ENCODE measurements around the gene S100PBP.
"Not testable (repeated sequence)": the region's sequence is repeated elsewhere in the genome, so short reads cannot be mapped to it uniquely, and the experiment has no call there.

Gene S100PBP

GRCh38 chr1:32779242-32779641 lies 38.2 kb upstream of the S100PBP start:
- peaks cover 12% of the 10 kb centered on the region for H3K36me3 Mint-ChIP-seq
- H3K4me1 Mint-ChIP-seq, result peaks cover 5% of the 10 kb centered on the region
- H3K4me3 Mint-ChIP-seq, result no peak overlapping the region
- H3K27ac Mint-ChIP-seq, result peak overlapping the region; percentile 30
- no peaks in the 10 kb centered on the region for H3K27me3 Mint-ChIP-seq
- no peaks in the 10 kb centered on the region for H3K9me3 Mint-ChIP-seq

DNA sequence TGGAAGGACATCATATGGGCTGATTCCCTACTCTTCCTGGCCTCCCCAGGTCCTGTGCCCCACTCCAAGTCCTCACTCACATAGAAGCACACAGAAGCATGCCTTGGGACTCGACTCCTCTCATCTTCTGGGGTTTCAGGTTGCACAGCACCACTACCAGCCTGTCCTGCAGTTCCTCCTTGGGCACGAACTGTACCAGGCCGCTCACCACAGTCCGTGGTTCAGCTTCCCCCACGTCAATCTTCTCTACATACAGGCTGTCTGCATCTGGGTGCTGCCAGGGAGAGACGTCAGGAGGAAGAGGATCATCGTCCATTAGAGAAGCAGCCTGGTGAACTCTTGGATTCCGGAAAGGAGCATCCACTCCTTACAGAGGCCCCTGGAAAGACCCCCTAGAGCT lies 37.4 kb upstream of the S100PBP start:
- no peak overlapping the region for H3K4me3 Mint-ChIP-seq
- H3K9me3 Mint-ChIP-seq, result no peaks in the 10 kb centered on the region
- H3K27ac Mint-ChIP-seq, result peak overlapping the region; percentile 62
- peaks cover 15% of the 10 kb centered on the region for H3K36me3 Mint-ChIP-seq
- H3K27me3 Mint-ChIP-seq, result no peaks in the 10 kb centered on the region
- peaks cover 3% of the 10 kb centered on the region for H3K4me1 Mint-ChIP-seq

DNA sequence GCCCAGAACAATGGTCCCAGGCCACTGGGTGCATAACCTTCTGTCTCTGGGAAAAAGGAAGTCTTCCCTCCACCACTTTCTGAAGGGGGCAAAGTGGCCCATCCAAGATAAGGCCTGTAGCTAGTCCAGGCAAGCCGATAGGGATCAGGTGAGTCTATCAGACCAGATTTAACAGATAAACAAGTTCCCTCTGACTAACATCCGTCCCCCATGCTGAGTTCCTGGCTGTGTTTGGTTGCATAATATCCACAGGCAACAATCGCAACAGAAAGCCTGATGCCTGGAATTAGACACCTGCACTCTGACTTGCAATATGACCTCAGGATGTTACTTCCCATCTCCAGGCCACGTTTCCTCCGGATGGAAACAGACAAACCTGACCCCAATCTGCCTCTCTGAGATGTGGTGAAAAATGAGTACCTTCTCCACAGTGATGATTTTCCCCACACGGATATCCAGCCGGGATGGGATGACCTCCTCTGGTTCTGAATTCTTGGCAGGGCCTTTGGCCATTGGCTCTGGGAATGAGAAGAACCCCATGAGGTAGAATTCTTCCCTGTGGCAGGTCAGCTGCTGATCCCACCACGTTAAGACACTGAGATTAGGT lies 36.7 kb upstream of the S100PBP start:
- Mint-ChIP-seq H3K36me3 (peaks cover 15% of the 10 kb centered on the region), H3K9me3 (no peaks in the 10 kb centered on the region), H3K27me3 (no peaks in the 10 kb centered on the region)

GRCh38 chr1:32782086-32782485 lies 35.4 kb upstream of the S100PBP start:
- Mint-ChIP-seq H3K4me1 (no peaks in the 10 kb centered on the region), H3K27me3 (no peaks in the 10 kb centered on the region), H3K4me3 (no peak overlapping the region), H3K9me3 (no peaks in the 10 kb centered on the region), H3K36me3 (peaks cover 17% of the 10 kb centered on the region), H3K27ac (no peak overlapping the region)

More for the DNA sequence above, 36.7 kb upstream of the S100PBP start:
- no peaks in the 10 kb centered on the region for H3K4me1 Mint-ChIP-seq
- no peak overlapping the region for H3K4me3 Mint-ChIP-seq
- peak overlapping the region; percentile 62 for H3K27ac Mint-ChIP-seq

- Mint-ChIP-seq H3K27ac (no peak overlapping the region), H3K27me3 (no peaks in the 10 kb centered on the region), H3K9me3 (no peaks in the 10 kb centered on the region), H3K36me3 (peaks cover 16% of the 10 kb centered on the region), H3K4me1 (no peaks in the 10 kb centered on the region), H3K4me3 (no peak overlapping the region)
Observed at GRCh38 chr1:32783851-32784250, 33.6 kb upstream of the S100PBP start.

GRCh38 chr1:32784817-32785216 lies 32.6 kb upstream of the S100PBP start:
- H3K27ac Mint-ChIP-seq, result peak overlapping the region; percentile 30
- no peak overlapping the region for H3K4me3 Mint-ChIP-seq
- H3K9me3 Mint-ChIP-seq, result no peaks in the 10 kb centered on the region
- no peaks in the 10 kb centered on the region for H3K4me1 Mint-ChIP-seq
- H3K36me3 Mint-ChIP-seq, result peaks cover 16% of the 10 kb centered on the region
- no peaks in the 10 kb centered on the region for H3K27me3 Mint-ChIP-seq

DNA sequence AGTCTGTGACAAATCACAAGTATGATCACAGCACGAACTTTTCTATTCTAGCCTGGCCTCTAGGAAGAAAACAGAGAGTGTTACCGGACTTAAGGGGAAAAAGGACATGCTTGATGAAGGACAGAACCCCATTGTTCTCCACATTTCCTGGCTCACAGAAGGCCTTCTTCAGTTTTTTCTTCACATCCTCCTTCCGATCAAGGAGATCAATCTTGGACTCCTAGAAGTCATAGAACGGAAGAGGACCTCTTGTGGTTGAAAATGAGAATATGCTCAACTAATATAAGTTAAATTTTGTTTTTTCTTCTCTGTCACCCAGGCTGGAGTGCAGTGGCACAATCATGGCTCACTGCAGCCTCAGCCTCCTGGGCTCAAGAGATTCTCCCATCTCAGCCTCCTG lies 30.6 kb upstream of the S100PBP start:
- Mint-ChIP-seq H3K36me3 (peaks cover 13% of the 10 kb centered on the region), H3K27me3 (no peaks in the 10 kb centered on the region), H3K27ac (no peak overlapping the region), H3K4me3 (no peak overlapping the region), H3K9me3 (no peaks in the 10 kb centered on the region), H3K4me1 (no peaks in the 10 kb centered on the region)

DNA sequence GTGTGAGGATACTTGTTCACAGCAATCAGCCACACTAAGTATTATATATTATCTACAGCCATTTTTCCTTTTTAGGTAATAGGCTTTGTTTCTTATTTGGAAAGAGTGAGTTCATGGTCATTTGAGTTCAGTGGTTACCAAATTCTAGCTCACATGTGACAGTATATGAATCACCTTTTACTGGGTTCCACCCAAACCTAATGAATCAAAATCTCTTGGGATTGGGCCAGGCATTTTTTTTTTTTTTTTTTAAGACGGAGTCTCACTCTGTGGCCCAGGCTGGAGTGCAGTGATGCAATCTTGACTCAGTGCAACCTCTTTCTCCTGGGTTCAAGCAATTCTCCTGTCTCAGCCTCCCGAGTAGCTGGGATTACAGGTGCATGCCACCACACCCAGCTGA lies 28.1 kb upstream of the S100PBP start:
- Mint-ChIP-seq H3K4me1 (peaks cover 17% of the 10 kb centered on the region), H3K36me3 (peaks cover 21% of the 10 kb centered on the region)
- not testable (repeated sequence) for H3K27ac Mint-ChIP-seq, H3K27me3 Mint-ChIP-seq, H3K9me3 Mint-ChIP-seq, H3K4me3 Mint-ChIP-seq

DNA sequence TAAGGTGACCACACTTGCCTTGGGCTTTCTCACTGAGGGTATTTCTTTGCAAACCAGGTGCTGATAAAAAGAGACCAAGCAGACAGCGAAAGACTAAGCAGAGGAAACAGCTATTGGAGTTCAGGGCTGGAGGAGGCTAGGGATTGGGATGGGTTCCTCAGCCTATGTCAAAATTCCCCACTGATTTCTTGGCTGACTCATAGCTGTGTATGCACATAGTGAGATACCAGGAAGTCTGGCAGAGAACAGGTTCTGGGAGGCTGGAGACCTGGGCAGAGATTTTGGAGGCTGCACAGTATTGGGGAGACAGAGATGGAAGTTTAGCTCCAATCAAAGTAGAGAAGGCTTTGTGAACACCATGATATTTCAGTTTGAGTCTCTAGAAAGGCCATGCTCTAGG lies 25.6 kb upstream of the S100PBP start:
- Mint-ChIP-seq H3K9me3 (no peaks in the 10 kb centered on the region), H3K27ac (peak overlapping the region; percentile 38), H3K4me3 (no peak overlapping the region), H3K4me1 (peaks cover 17% of the 10 kb centered on the region), H3K27me3 (no peaks in the 10 kb centered on the region), H3K36me3 (peaks cover 17% of the 10 kb centered on the region)

DNA sequence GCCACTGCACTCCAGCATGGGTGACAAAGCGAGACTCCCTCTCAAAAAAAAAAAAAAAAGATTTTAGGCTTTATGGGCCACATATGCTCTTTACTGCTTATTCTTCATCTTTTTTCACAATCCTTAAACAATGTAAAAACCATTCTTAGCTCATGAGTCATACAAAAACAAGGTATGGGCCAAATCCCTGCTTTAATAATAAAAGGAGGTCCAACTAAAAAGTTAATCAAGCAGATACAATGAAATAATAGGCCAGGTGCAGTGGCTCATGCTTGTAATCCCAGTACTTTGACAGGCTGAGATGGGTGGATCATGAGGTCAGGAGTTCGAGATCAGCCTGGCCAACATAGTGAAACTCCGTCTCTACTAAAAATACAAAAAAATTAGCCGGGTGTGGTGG lies 21.7 kb upstream of the S100PBP start:
- not testable (repeated sequence) for H3K9me3 Mint-ChIP-seq, H3K27me3 Mint-ChIP-seq, H3K4me3 Mint-ChIP-seq, H3K27ac Mint-ChIP-seq
- Mint-ChIP-seq H3K4me1 (peaks cover 52% of the 10 kb centered on the region), H3K36me3 (peaks cover 31% of the 10 kb centered on the region)

DNA sequence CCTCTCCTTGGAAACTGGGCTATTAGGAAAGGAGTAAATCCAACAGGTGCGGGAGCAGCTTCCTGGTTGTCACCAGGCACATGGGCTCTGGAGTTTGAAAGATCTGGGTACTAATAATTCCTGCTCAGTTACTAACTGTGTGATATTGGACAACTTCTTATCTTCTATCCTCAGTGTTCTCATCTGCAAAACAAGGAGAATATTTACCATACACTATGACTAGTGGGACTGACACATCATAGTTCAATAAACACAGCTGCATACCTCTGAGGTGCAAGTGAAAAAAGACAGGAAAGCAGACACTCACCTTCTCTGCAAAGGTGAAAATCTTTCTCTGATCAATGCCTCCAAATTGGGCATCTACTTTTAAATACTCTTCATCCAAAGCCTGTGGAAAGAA lies 20.0 kb upstream of the S100PBP start:
- no peaks in the 10 kb centered on the region for H3K27me3 Mint-ChIP-seq
- peaks cover 32% of the 10 kb centered on the region for H3K36me3 Mint-ChIP-seq
- peaks cover 5% of the 10 kb centered on the region for H3K9me3 Mint-ChIP-seq
- H3K4me3 Mint-ChIP-seq, result peak overlapping the region; percentile 47
- H3K27ac Mint-ChIP-seq, result peak overlapping the region; percentile 99
- H3K4me1 Mint-ChIP-seq, result peaks cover 64% of the 10 kb centered on the region

GRCh38 chr1:32798191-32798590 lies 19.3 kb upstream of the S100PBP start:
- Mint-ChIP-seq H3K9me3 (peaks cover 5% of the 10 kb centered on the region), H3K4me3 (peak overlapping the region; percentile 55), H3K36me3 (peaks cover 30% of the 10 kb centered on the region), H3K27me3 (no peaks in the 10 kb centered on the region), H3K4me1 (peaks cover 61% of the 10 kb centered on the region), H3K27ac (peak overlapping the region; percentile 99)

DNA sequence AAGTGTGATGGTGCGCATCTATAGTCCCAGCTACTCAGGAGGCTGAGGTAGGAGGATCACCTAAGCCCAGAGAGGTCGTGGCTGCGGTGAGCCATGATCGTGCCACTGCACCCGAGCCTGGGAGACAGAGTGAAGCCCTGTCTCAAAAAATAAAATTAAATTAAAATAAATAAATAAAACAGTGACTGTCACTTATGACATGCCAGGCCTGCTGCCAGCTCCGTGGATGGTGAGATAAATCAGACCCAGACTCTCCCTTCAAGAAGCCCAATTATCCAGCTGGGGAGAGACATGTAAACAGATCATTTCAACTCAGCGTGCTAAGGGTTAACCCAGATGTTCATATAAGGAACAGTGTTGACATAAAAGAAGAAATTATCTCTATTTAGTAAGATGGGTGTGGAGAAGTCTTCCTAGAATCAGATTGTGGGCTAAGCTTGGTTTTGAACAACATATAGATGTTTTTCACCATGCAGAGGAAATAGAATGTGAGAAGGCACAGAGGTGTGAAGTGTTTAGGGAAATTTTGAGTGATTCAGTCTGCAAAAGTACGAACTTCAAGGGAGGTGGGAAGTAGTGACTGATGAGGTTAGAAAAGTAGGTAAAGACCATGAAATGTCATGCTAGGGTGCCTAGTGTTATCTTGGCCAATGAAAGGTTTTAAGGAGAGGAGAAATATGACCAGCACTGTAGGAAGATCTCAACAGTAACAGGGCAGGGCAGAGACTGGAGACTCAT lies 18.6 kb upstream of the S100PBP start:
- H3K27me3 Mint-ChIP-seq, result no peaks in the 10 kb centered on the region
- H3K4me1 Mint-ChIP-seq, result peaks cover 54% of the 10 kb centered on the region
- H3K36me3 Mint-ChIP-seq, result peaks cover 28% of the 10 kb centered on the region
- peak overlapping the region; percentile 99 for H3K27ac Mint-ChIP-seq
- H3K4me3 Mint-ChIP-seq, result peak overlapping the region; percentile 85
- H3K9me3 Mint-ChIP-seq, result peaks cover 5% of the 10 kb centered on the region

GRCh38 chr1:32801096-32801715 lies 16.2 kb upstream of the S100PBP start:
- Mint-ChIP-seq H3K27ac (peak overlapping the region; percentile 97), H3K9me3 (peaks cover 5% of the 10 kb centered on the region), H3K27me3 (no peaks in the 10 kb centered on the region), H3K4me3 (peak overlapping the region; percentile 74), H3K4me1 (peaks cover 53% of the 10 kb centered on the region), H3K36me3 (peaks cover 31% of the 10 kb centered on the region)

- H3K36me3 Mint-ChIP-seq, result peaks cover 30% of the 10 kb centered on the region
- not testable (repeated sequence) for H3K9me3 Mint-ChIP-seq, H3K27ac Mint-ChIP-seq, H3K4me3 Mint-ChIP-seq, H3K27me3 Mint-ChIP-seq
- H3K4me1 Mint-ChIP-seq, result peaks cover 44% of the 10 kb centered on the region
Observed at GRCh38 chr1:32804460-32804859, 13.0 kb upstream of the S100PBP start.

DNA sequence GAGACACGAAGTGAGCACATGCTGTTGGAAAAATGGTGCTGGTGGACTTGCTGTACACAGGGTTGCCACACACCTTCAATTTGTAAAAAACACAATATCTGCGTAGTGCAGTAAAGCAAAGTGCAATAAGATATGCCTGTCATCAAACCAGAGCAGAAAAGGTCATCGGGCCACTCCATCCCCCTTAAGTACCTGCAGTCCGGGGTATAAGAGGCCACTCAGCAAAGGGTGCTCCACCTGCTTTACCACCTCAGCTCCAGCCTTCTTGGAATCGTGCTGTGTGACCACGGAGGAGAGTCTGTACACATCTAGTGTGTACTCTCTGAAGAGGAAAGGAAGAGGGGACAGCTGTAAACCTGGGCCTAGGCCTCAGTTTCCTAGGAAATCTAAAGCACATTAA lies 11.2 kb upstream of the S100PBP start:
- Mint-ChIP-seq H3K27me3 (no peaks in the 10 kb centered on the region), H3K4me3 (no peak overlapping the region), H3K36me3 (peaks cover 34% of the 10 kb centered on the region), H3K9me3 (no peaks in the 10 kb centered on the region), H3K27ac (peak overlapping the region; percentile 23), H3K4me1 (peaks cover 36% of the 10 kb centered on the region)
